Hepatocyte (in vitro differentiated cells): ENCODE results near the gene LUC7L. TPM values are rescaled to one million over a fixed set of nuclear protein-coding genes. Genes with fewer than 3 reads are reported as not detected.
"Not testable (repeated sequence)": the region's sequence is repeated elsewhere in the genome, so short reads cannot be mapped to it uniquely, and the experiment has no call there.

Experiments used
- DNase-seq: peaks from one replicate; pipeline ENCODE4 v3.0.0-alpha.2; 2016; ENCODE audit warnings: low spot score
- H2AFZ ChIP-seq: fragments of 200-600 bp; sonication (generic); 2 replicates; pipeline ENCODE4 v1.6.0; 2016; ENCODE audit warnings: antibody characterized with exemption, mild to moderate bottlenecking
- H3K27ac ChIP-seq: fragments of 200-600 bp; sonication (generic); 2 replicates; pipeline ENCODE4 v1.5.1; 2016; ENCODE audit warnings: mild to moderate bottlenecking
- H3K27me3 ChIP-seq: fragments of 200-600 bp; sonication (generic); 2 replicates; pipeline ENCODE4 v1.6.1; 2016
- H3K36me3 ChIP-seq: fragments of 200-600 bp; sonication (generic); replicated peaks from 2 replicates; pipeline ENCODE4 v1.5.1; 2016; ENCODE audit warnings: low read depth; ENCODE audit not compliant: insufficient read depth
- H3K4me1 ChIP-seq: fragments of 200-600 bp; sonication (generic); 2 replicates; pipeline ENCODE4 v1.5.1; 2016; ENCODE audit warnings: mild to moderate bottlenecking, moderate library complexity; ENCODE audit not compliant: insufficient read depth
- H3K4me2 ChIP-seq: fragments of 200-600 bp; sonication (generic); 2 replicates; pipeline ENCODE4 v1.6.0; 2016
- H3K4me3 ChIP-seq: fragments of 200-600 bp; sonication (generic); 2 replicates; pipeline ENCODE4 v1.5.1; 2016; ENCODE audit warnings: mild to moderate bottlenecking
- H3K79me2 ChIP-seq: fragments of 200-600 bp; sonication (generic); 2 replicates; pipeline ENCODE4 v1.6.0; 2017; ENCODE audit warnings: mild to moderate bottlenecking
- H3K9me2 ChIP-seq: fragments of 200-600 bp; sonication (generic); replicated peaks from 2 replicates; pipeline ENCODE4 v1.6.0; 2017; ENCODE audit warnings: mild to moderate bottlenecking; ENCODE audit not compliant: insufficient read depth
- H3K9me3 ChIP-seq: fragments of 200-600 bp; sonication (generic); 2 replicates; pipeline ENCODE4 v1.5.1; 2016; ENCODE audit warnings: low read depth, mild to moderate bottlenecking
- H4K20me1 ChIP-seq: fragments of 200-600 bp; sonication (generic); 2 replicates; pipeline ENCODE4 v1.6.0; 2016; ENCODE audit warnings: mild to moderate bottlenecking; ENCODE audit not compliant: insufficient read depth, poor library complexity, severe bottlenecking
- EZH2 ChIP-seq: fragments of 200-600 bp; sonication (generic); IDR thresholded peaks from 2 replicates; pipeline ENCODE4 v1.6.1; 2016; ENCODE audit warnings: antibody characterized with exemption, mild to moderate bottlenecking, borderline replicate concordance
- EZH2phosphoT487 ChIP-seq: fragments of 200-600 bp; sonication (generic); IDR thresholded peaks from one replicate; pipeline ENCODE4 v1.6.1; 2018; ENCODE audit warnings: antibody characterized with exemption, mild to moderate bottlenecking, low read depth, moderate library complexity; ENCODE audit not compliant: unreplicated experiment, severe bottlenecking
- WGBS: methylation state at CpG from one replicate; pipeline ENCODE4 v1.1.6; 2016; ENCODE audit warnings: low lambda C conversion rate; ENCODE audit errors: missing lambda C conversion rate; 5-methylcytosine and 5-hydroxymethylcytosine counted together
- polyA plus RNA-seq: library from polyadenylated mRNA; unstranded; fragments of >200 nt; fragmentation: Nextera tagmentation; extraction: Ambion mirVana; gene quantifications from 2 replicates; pipeline ENCODE4 v1.2.1, GENCODE V29; 2016
- total RNA-seq: library from RNA; depleted of rRNA; stranded (reverse); fragments of >200 nt; gene quantifications from 2 replicates; pipeline ENCODE4 v1.2.3, GENCODE V29; 2014
- TF ChIP-seq, protein P1 (sequence below): fragments of 200-600 bp; sonication (generic); IDR thresholded peaks from 2 replicates; pipeline ENCODE4 v1.5.1; 2016; ENCODE audit warnings: antibody characterized with exemption, mild to moderate bottlenecking; ENCODE audit not compliant: poor library complexity

Gene LUC7L
- total and polyA plus RNA-seq, 2 experiments from 2014 or later: 75.2 to 75.4 TPM

DNA sequence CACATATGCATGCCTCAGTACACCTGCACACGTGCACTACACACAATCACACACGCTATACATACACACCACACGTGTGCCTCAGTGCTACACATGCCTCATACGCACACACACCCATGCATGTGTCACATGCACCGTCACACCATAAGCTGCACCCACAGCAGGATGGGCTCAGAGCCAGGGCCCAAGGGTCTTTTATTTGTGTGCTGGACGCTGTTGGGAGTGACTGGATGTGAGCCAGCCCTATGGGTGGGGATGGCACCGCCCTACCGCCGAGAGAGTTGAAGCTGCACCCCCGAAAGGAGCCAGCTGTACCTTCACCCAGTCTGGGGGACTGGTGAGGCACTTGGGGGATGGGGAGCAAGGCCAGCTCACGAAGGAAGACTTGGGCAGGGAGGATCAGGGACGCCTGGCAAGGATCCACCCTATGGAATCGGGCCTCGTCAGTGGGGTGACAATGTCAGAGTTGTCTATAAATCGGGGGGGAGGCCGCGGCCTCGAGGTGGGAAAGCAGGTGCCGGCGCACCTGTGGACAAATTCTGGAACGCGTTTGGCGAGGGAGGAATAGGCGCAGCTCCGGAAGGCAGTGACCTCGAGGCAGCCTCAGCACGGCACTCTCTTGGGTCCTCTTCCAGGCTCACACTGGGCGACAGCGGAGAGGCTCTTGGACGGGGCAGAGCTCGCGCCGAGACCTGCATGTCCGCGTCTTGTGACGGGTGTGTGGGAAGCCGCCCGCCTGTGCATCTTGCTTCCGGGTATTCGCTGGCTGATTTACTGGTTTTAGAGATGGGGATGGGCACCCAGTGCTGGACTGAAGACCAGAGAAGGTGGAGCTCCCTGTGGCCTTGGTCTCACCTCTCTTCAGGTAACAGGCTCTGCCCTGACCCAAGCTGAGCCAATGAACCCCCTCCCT lies 39.1 kb upstream of the LUC7L start:
- no peak for DNase-seq
- H3K9me3 ChIP-seq: no peaks in the 10 kb centered on the region
- no peak overlapping the region for H2AFZ ChIP-seq
- no peak overlapping the region for H3K4me2 ChIP-seq
- no peaks in the 10 kb centered on the region for H3K79me2 ChIP-seq
- H3K27me3 ChIP-seq: no peaks in the 10 kb centered on the region
- H3K9me2 ChIP-seq: no peaks in the 10 kb centered on the region
- 88% methylated on average over 39 of the region's 40 CpGs for WGBS
- no peak overlapping the region for H3K27ac ChIP-seq
- H3K4me3 ChIP-seq: no peak overlapping the region
- no peaks in the 10 kb centered on the region for H3K4me1 ChIP-seq
- no peak for TF ChIP-seq EZH2
- TF ChIP-seq, protein P1, sequence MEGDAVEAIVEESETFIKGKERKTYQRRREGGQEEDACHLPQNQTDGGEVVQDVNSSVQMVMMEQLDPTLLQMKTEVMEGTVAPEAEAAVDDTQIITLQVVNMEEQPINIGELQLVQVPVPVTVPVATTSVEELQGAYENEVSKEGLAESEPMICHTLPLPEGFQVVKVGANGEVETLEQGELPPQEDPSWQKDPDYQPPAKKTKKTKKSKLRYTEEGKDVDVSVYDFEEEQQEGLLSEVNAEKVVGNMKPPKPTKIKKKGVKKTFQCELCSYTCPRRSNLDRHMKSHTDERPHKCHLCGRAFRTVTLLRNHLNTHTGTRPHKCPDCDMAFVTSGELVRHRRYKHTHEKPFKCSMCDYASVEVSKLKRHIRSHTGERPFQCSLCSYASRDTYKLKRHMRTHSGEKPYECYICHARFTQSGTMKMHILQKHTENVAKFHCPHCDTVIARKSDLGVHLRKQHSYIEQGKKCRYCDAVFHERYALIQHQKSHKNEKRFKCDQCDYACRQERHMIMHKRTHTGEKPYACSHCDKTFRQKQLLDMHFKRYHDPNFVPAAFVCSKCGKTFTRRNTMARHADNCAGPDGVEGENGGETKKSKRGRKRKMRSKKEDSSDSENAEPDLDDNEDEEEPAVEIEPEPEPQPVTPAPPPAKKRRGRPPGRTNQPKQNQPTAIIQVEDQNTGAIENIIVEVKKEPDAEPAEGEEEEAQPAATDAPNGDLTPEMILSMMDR: no peak
- TF ChIP-seq EZH2phosphoT487: no peak
- no peaks in the 10 kb centered on the region for H3K36me3 ChIP-seq
- no peaks in the 10 kb centered on the region for H4K20me1 ChIP-seq

DNA sequence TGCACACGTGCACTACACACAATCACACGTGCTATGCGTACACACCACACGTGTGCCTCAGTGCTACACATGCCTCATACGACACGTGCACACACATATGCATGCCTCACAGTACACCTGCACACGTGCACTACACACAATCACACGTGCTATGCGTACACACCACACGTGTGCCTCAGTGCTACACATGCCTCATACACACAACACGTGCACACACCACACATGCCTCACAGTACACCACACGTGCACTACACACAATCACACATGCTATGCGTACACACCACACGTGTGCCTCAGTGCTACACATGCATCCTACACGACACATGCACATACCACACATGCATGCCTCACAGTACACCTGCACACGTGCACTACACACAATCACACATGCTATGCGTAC lies 38.3 kb upstream of the LUC7L start:
- not testable (repeated sequence) for H3K27ac ChIP-seq, H2AFZ ChIP-seq, H3K9me2 ChIP-seq, H3K27me3 ChIP-seq, H3K4me3 ChIP-seq, H3K79me2 ChIP-seq, DNase-seq, H3K36me3 ChIP-seq, H3K4me2 ChIP-seq, H3K9me3 ChIP-seq, H4K20me1 ChIP-seq, H3K4me1 ChIP-seq
- 98% methylated on average over 17 of the region's 17 CpGs for WGBS

DNA sequence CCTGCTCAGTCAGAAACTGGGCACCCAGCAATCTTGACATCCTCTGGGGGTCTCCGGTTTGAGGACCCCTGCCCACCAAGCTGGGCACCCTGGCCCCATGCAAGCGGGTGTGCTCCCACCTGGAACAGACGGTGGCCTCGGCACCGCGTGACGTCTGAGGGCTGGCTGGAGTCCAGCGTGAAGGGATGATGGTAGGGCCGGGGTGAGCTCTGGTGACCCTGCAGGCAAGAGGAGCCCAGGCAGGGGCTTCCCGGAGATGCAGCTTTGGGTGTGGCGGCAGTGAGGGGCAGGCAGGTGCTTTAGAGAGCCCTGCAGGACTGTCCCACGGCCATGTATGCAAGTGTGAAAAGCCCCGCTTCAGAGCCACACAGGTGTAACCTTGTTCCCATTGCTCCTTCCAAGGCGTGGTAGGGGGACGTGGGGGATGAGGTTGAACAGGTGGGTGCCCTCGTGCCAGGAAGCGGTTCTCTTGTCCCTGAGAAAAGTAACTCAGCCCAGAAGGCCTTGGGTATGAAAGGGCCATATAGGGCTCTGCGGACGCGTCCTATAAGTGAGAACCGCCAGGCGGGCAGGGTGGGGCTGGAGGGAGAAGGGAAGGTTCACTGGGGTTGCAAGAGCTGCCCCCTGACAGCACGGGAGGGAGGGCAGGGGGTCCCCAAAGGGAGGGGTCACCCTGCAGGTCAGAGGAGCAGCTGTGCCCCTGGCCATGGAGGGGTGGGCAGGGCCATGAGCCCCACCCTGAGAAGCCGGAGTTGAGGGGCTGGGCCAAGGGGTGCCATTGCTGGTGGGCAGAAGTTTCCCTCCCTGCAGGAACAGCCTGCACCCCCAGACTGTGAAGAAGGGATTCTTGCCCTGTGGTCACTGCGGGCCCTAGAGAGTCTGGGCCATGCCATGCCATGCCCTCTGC lies 37.3 kb upstream of the LUC7L start:
- 91% methylated on average over 23 of the region's 25 CpGs for WGBS
- no peaks in the 10 kb centered on the region for H3K9me3 ChIP-seq
- no peaks in the 10 kb centered on the region for H3K27me3 ChIP-seq
- no peaks in the 10 kb centered on the region for H4K20me1 ChIP-seq
- H3K4me2 ChIP-seq: no peak overlapping the region
- no peaks in the 10 kb centered on the region for H3K79me2 ChIP-seq
- H3K27ac ChIP-seq: no peak overlapping the region
- no peak for DNase-seq
- TF ChIP-seq EZH2phosphoT487 (no peak), EZH2 (no peak)
- TF ChIP-seq, protein P1: no peak
- H3K4me3 ChIP-seq: no peak overlapping the region
- no peaks in the 10 kb centered on the region for H3K9me2 ChIP-seq
- H3K36me3 ChIP-seq: no peaks in the 10 kb centered on the region
- no peaks in the 10 kb centered on the region for H3K4me1 ChIP-seq
- H2AFZ ChIP-seq: no peak overlapping the region

DNA sequence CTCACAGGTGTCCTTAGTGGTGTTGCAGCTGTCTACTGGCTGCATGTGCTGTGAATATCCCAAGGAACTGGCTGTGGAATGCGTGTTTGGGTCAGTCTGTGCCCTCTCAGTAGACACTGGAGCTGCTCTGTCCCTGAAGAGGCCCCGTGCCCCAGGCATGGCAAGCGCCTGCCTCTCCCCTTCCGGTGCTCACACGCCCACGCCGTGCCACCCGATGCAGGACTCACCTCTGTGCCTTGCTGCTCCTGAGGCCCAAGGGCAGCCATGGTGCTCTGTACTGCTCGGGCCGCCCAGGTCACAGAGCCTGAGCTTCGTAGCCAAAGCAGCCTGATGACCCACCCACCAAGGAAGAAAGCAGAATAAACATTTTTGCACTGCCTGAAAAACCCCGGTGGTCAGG lies 36.5 kb upstream of the LUC7L start:
- 92% methylated on average over 12 of the region's 12 CpGs for WGBS
- Histone ChIP-seq H3K9me2 (no peaks in the 10 kb centered on the region), H3K36me3 (no peaks in the 10 kb centered on the region), H3K4me1 (no peaks in the 10 kb centered on the region), H4K20me1 (no peaks in the 10 kb centered on the region), H3K4me3 (no peak overlapping the region), H3K4me2 (no peak overlapping the region), H3K27me3 (no peaks in the 10 kb centered on the region), H2AFZ (no peak overlapping the region), H3K9me3 (no peaks in the 10 kb centered on the region), H3K27ac (no peak overlapping the region), H3K79me2 (no peaks in the 10 kb centered on the region)
- TF ChIP-seq, protein P1: no peak
- TF ChIP-seq EZH2phosphoT487 (no peak), EZH2 (no peak)
- DNase-seq: no peak
